Uterus (tissue), 4 donors: ENCODE data around the gene C17orf100. TPM values are rescaled to one million over a fixed set of nuclear protein-coding genes. Genes with fewer than 3 reads are reported as not detected.

Experiments used
- DNase-seq, 2 donors: peaks; one replicate each; pipeline ENCODE4 v3.0.0-alpha.2; 2019 to 2020
- H3K27ac ChIP-seq, 2 donors: fragments of 200-600 bp; sonication (generic); 1 replicate in 1 of 2; 2 replicates in 1 of 2; pipeline ENCODE4 v1.5.1; 2016 to 2018
- H3K27me3 ChIP-seq, 2 donors: fragments of 200-600 bp; sonication (generic); one replicate each; pipeline ENCODE4 v1.5.1; 2018 to 2019; ENCODE audit warnings: control low read depth in 1 of 2
- H3K36me3 ChIP-seq, 2 donors: fragments of 200-600 bp; sonication (generic); one replicate each; pipeline ENCODE4 v1.5.1; 2019; ENCODE audit warnings: control low read depth in 1 of 2
- H3K4me1 ChIP-seq, 2 donors: fragments of 200-600 bp; sonication (generic); one replicate each; pipeline ENCODE4 v1.5.1; 2018 to 2019; ENCODE audit warnings: control low read depth in 1 of 2
- H3K4me3 ChIP-seq, 2 donors: fragments of 200-600 bp; sonication (generic); 1 replicate in 1 of 2; 2 replicates in 1 of 2; pipeline ENCODE4 v1.5.1; 2018 to 2019; ENCODE audit warnings: mild to moderate bottlenecking in 1 of 2
- H3K9me3 ChIP-seq, 2 donors: fragments of 200-600 bp; sonication (generic); one replicate each; pipeline ENCODE4 v1.5.1; 2019; ENCODE audit warnings: control low read depth in 1 of 2
- CTCF ChIP-seq, 4 experiments: fragments of 200-600 bp in 2 of 4; fragments of 450-650 bp in 2 of 4; sonication (generic) in 2 of 4; IDR thresholded peaks; one replicate each; pipeline ENCODE4 v1.5.1; 2016 to 2019; ENCODE audit warnings: antibody characterized with exemption in 4 of 4, mild to moderate bottlenecking in 2 of 4, moderate library complexity in 1 of 4
- POLR2A ChIP-seq, 2 donors: fragments of 450-650 bp; IDR thresholded peaks; one replicate each; pipeline ENCODE4 v1.6.1; 2016; ENCODE audit warnings: antibody characterized with exemption in 2 of 2, mild to moderate bottlenecking in 1 of 2, moderate library complexity in 1 of 2
- intact Hi-C: fragments of 100-400 bp; cut with DNase I; formaldehyde crosslinking; loops from one replicate; pipeline ENCODE4 v1.15.1; 2023; ENCODE audit warnings: low total_unique reads
- total RNA-seq, 4 donors: library from RNA; depleted of rRNA in 3 of 4; stranded (reverse); fragments of >200 nt in 3 of 4; gene quantifications; one replicate each; pipeline versions ENCODE4 v1.1.0 to v1.2.4, GENCODE V29; 2014 to 2023
- donor health status: DM: yes; HTN: yes; CAD: no.

The C17orf100 gene
- total RNA-seq, 4 donors from 2014 or later, result 0.26 to 3.2 (median 1.3) TPM

GRCh38 chr17:6630390-6630789, 21.2 kb upstream of the C17orf100 start:
- H3K27me3 ChIP-seq, result no peaks in the 10 kb centered on the region
- DNase-seq, result no peak
- H3K36me3 ChIP-seq, result no peaks in the 10 kb centered on the region
- no peak overlapping the region for H3K27ac ChIP-seq
- intact Hi-C loops, result loop anchor here (5.0 kb wide), 1 partner anchor 1642 kb away; no protein-coding TSS in a partner anchor
- no peaks in the 10 kb centered on the region for H3K9me3 ChIP-seq
- no peak for TF ChIP-seq CTCF (IDR thresholded peaks at IDR 0.05)
- no peak for TF ChIP-seq POLR2A (IDR thresholded peaks at IDR 0.05)
- no peaks in the 10 kb centered on the region for H3K4me1 ChIP-seq
- H3K4me3 ChIP-seq, result no peak overlapping the region

- Histone ChIP-seq H3K36me3 (no peaks in the 10 kb centered on the region), H3K9me3 (no peaks in the 10 kb centered on the region), H3K27ac (no peak overlapping the region), H3K4me3 (no peak overlapping the region), H3K4me1 (no peaks in the 10 kb centered on the region), H3K27me3 (no peaks in the 10 kb centered on the region)
- TF ChIP-seq CTCF (IDR thresholded peaks at IDR 0.05) (no peak), POLR2A (IDR thresholded peaks at IDR 0.05) (no peak)
- DNase-seq, result no peak
- intact Hi-C loops, result loop anchor here (5.0 kb wide), 1 partner anchor 1640 kb away; no protein-coding TSS in a partner anchor
These were observed 19.0 kb upstream of the C17orf100 start for GRCh38 chr17:6632530-6632929.

- no peak for DNase-seq
- no peak overlapping the region for H3K4me3 ChIP-seq
- H3K27me3 ChIP-seq, result no peaks in the 10 kb centered on the region
- no peaks in the 10 kb centered on the region for H3K36me3 ChIP-seq
- no peaks in the 10 kb centered on the region for H3K4me1 ChIP-seq
- H3K9me3 ChIP-seq, result no peaks in the 10 kb centered on the region
- H3K27ac ChIP-seq, result no peak overlapping the region
- TF ChIP-seq CTCF (IDR thresholded peaks at IDR 0.05) (no peak), POLR2A (IDR thresholded peaks at IDR 0.05) (no peak)
- intact Hi-C loops, result loop anchor here (5.0 kb wide), 1 partner anchor 1639 kb away; no protein-coding TSS in a partner anchor
These were observed 18.3 kb upstream of the C17orf100 start for GRCh38 chr17:6633263-6633662.

GRCh38 chr17:6636105-6636504, 15.5 kb upstream of the C17orf100 start:
- intact Hi-C loops, result no loop called here
- TF ChIP-seq POLR2A (IDR thresholded peaks at IDR 0.05), result no peak
- no peak for TF ChIP-seq CTCF (IDR thresholded peaks at IDR 0.05)
- DNase-seq, result no peak

GRCh38 chr17:6636616-6637457, 14.7 kb upstream of the C17orf100 start:
- Histone ChIP-seq H3K4me1 (peaks cover 0 to 13% of the 10 kb centered on the region in 2 donors), H3K36me3 (no peaks in the 10 kb centered on the region), H3K4me3 (no peak overlapping the region), H3K27me3 (no peaks in the 10 kb centered on the region), H3K27ac (no peak overlapping the region), H3K9me3 (no peaks in the 10 kb centered on the region)
- intact Hi-C loops, result no loop called here
- TF ChIP-seq CTCF (IDR thresholded peaks at IDR 0.05), result no peak
- TF ChIP-seq POLR2A (IDR thresholded peaks at IDR 0.05), result no peak
- no peak for DNase-seq

More at GRCh38 chr17:6636105-6636504, 15.5 kb upstream of the C17orf100 start:
- Histone ChIP-seq H3K36me3 (no peaks in the 10 kb centered on the region), H3K9me3 (no peaks in the 10 kb centered on the region), H3K27me3 (no peaks in the 10 kb centered on the region), H3K27ac (no peak overlapping the region), H3K4me3 (no peak overlapping the region), H3K4me1 (peaks cover 0 to 13% of the 10 kb centered on the region in 2 donors)
